Measurements from ENCODE around the gene CACNA1C.
"Not testable (repeated sequence)": the region's sequence is repeated elsewhere in the genome, so short reads cannot be mapped to it uniquely, and the experiment has no call there.

The CACNA1C gene

GRCh38 chr12:2739832-2740641 lies 687.2 kb downstream of the CACNA1C start:
- DNase-seq: peak in 1 of 2 experiments; percentile 21

GRCh38 chr12:2742037-2742436 lies 689.2 kb downstream of the CACNA1C start:
- not testable (repeated sequence) for DNase-seq

- no peak for DNase-seq
Measured at GRCh38 chr12:2743478-2743877, 690.7 kb downstream of the CACNA1C start.

DNA sequence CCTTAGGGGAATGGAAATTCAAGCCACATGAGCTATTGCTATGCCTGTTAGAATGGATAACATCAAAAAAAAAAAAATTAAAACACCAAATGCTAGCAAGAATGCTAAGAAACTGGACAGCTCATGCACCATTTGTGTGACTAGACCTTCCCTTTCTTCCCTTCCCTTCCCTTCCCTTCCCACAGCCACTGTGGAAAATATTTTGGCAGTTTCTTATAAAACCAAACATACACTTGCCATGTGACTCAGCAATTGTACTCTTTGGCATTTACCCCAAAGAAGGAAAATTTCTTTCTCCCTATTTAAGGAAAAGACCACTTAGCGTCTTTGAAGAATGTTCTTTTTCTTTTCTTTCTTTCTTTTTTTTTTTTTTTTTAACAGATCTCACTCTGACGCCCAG lies 692.9 kb downstream of the CACNA1C start:
- DNase-seq: no peak
